Adrenal gland (tissue), 5 donors: ENCODE results near the gene PDS5A.
"Not testable (repeated sequence)": the region's sequence is repeated elsewhere in the genome, so short reads cannot be mapped to it uniquely, and the experiment has no call there.

Source experiments
- CTCF ChIP-seq, 6 experiments: fragments of 450-650 bp in 4 of 6; fragments of 200-600 bp in 2 of 6; sonication (generic) in 1 of 6; IDR thresholded peaks; 1 replicate in 5 of 6; 2 replicates in 1 of 6; pipeline versions ENCODE4 v1.5.1 to v1.8.0; 2016 to 2021; ENCODE audit warnings: antibody characterized with exemption in 6 of 6, mild to moderate bottlenecking in 2 of 6, moderate library complexity in 1 of 6
- POLR2A ChIP-seq, 2 donors: fragments of 450-650 bp; IDR thresholded peaks; one replicate each; pipeline ENCODE4 v1.6.1; 2017; ENCODE audit warnings: antibody characterized with exemption in 2 of 2, mild to moderate bottlenecking in 2 of 2, moderate library complexity in 1 of 2
- donor health status: DM: no; HTN: no; CAD: no.

DNA sequence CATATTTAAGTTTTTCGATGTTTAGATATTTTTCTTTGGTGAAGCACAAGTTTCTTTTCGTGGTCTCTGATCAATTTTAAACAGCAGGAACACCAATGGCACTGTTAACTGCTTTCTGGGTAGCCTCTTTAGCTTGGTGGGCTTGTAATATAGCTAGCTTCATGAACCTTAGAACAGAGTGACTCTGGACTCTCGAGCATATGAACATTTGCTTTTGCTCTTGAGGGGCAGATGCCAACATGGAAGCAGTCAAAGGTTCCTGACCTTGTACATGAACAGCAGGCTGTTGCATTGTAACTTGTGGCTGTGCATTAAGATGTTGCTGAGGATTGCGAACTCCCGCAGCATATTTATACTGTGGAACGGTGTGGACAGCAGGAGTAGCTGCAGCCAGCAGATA lies 4.7 kb downstream of the PDS5A start:
- not testable (repeated sequence) for TF ChIP-seq CTCF, POLR2A (IDR thresholded peaks at IDR 0.05)
